Caco-2 (cell line): Measurements from ENCODE around the gene CACNG4. TPM values are rescaled to one million over a fixed set of nuclear protein-coding genes. Genes with fewer than 3 reads are reported as not detected.

Experiments
- BruUV-seq: library from RNA; stranded (reverse); fragments of 400-500 nt; replicated peaks from 2 replicates; lab custom pipeline; 2021; lab: Mats Ljungman, UMichigan
- CTCF ChIA-PET: fragments of 300-600 bp; sonication (Branson Sonifier 250); formaldehyde crosslinking; loops from one replicate; lab custom pipeline; 2022; ENCODE audit warnings: antibody characterized with exemption; lab: Charles Lee
- POLR2A ChIA-PET: fragments of 300-600 bp; sonication (Branson Sonifier 250); formaldehyde crosslinking; loops from one replicate; lab custom pipeline; 2022; ENCODE audit warnings: antibody characterized with exemption; lab: Charles Lee
- DNase-seq, 2 experiments: peaks; one replicate each; pipeline versions ENCODE4 v3.0.0 to v3.0.0-alpha.2; 2020 to 2022
- H3K27me3 ChIP-seq: replicated peaks from 2 replicates; pipeline ENCODE4 v1.6.0; 2011; ENCODE audit warnings: low read length; ENCODE audit not compliant: control insufficient read depth, insufficient read depth
- H3K36me3 ChIP-seq: 2 replicates; pipeline ENCODE4 v1.5.1; 2011; ENCODE audit warnings: low read length; ENCODE audit not compliant: control insufficient read depth, insufficient read depth
- H3K4me1 ChIP-seq: fragments of 250-450 bp; sonication (Bioruptor Pico); 2 replicates; pipeline ENCODE4 v1.5.1; 2020; ENCODE audit warnings: mild to moderate bottlenecking
- H3K4me3 ChIP-seq: 2 replicates; pipeline ENCODE4 v1.5.1; 2011; ENCODE audit warnings: low read depth, mild to moderate bottlenecking, control low read depth, low read length
- H3K9me3 ChIP-seq: fragments of 250-450 bp; sonication (Bioruptor Pico); 2 replicates; pipeline ENCODE4 v1.5.1; 2020; ENCODE audit warnings: mild to moderate bottlenecking, moderate library complexity
- H3K27ac Mint-ChIP-seq: one replicate; pipeline ENCODE4 v1.8.0; 2022; ENCODE audit warnings: mixed read lengths; ENCODE audit not compliant: unreplicated experiment
- H3K27me3 Mint-ChIP-seq: one replicate; pipeline ENCODE4 v1.8.0; 2022; ENCODE audit warnings: mixed read lengths; ENCODE audit not compliant: insufficient read depth, unreplicated experiment
- H3K36me3 Mint-ChIP-seq: one replicate; pipeline ENCODE4 v1.8.0; 2022; ENCODE audit warnings: mild to moderate bottlenecking, mixed read lengths; ENCODE audit not compliant: insufficient read depth, unreplicated experiment
- H3K4me1 Mint-ChIP-seq: one replicate; pipeline ENCODE4 v1.8.0; 2022; ENCODE audit warnings: low read depth, mixed read lengths; ENCODE audit not compliant: unreplicated experiment
- H3K4me3 Mint-ChIP-seq: one replicate; pipeline ENCODE4 v1.8.0; 2022; ENCODE audit warnings: mild to moderate bottlenecking, moderate library complexity, mixed read lengths; ENCODE audit not compliant: unreplicated experiment
- H3K9me3 Mint-ChIP-seq: one replicate; pipeline ENCODE4 v1.8.0; 2022; ENCODE audit warnings: mixed read lengths; ENCODE audit not compliant: unreplicated experiment
- CTCF ChIP-seq, 2 experiments: fragments of 200-600 bp in 1 of 2; IDR thresholded peaks; 1 replicate in 1 of 2; 2 replicates in 1 of 2; pipeline versions ENCODE4 v1.5.1 to v1.8.0; 2011 to 2022; ENCODE audit warnings: antibody characterized with exemption in 1 of 2, control low read depth in 1 of 2, inconsistent platforms in 1 of 2, low read depth in 1 of 2, low read length in 1 of 2, mild to moderate bottlenecking in 1 of 2, moderate library complexity in 1 of 2; ENCODE audit not compliant: insufficient read depth in 1 of 2, severe bottlenecking in 1 of 2, unreplicated experiment in 1 of 2
- intact Hi-C: fragments of 100-400 bp; cut with micrococcal nuclease; formaldehyde crosslinking; loops from one replicate; pipeline ENCODE4 v1.10.0; 2022; ENCODE audit not compliant: unreplicated experiment
- total RNA-seq: library from RNA; stranded (reverse); gene quantifications from 2 replicates; pipeline ENCODE4 v1.2.3, GENCODE V29; 2022

Gene CACNG4
- total RNA-seq, 1 experiment from 2014 or later: 12.8 TPM

GRCh38 chr17:66952031-66952524 is 12.4 kb upstream of the CACNG4 start:
- DNase-seq: peak; percentile 96 to 97
- peaks cover 44% of the 10 kb centered on the region for H3K4me1 ChIP-seq
- Mint-ChIP-seq H3K36me3 (peaks cover 40% of the 10 kb centered on the region), H3K27me3 (no peaks in the 10 kb centered on the region), H3K4me1 (peaks cover 34% of the 10 kb centered on the region), H3K9me3 (peaks cover 17% of the 10 kb centered on the region), H3K4me3 (peak overlapping the region; percentile 72), H3K27ac (peak overlapping the region; percentile 99)
- H3K9me3 ChIP-seq: peaks cover 10% of the 10 kb centered on the region; the same call in 1 of the 2 replicates
- no peak overlapping the region for H3K4me3 ChIP-seq
- POLR2A ChIA-PET: interaction anchor here (0.8 to 1.4 kb wide), 2 partner anchors 21 to 28 kb away, joined by 4 read pairs; no protein-coding TSS in a partner anchor
- no TSS peak for BruUV-seq
- H3K36me3 ChIP-seq: no peaks in the 10 kb centered on the region
- intact Hi-C loops: loop anchor here (1.0 to 2.0 kb wide), 3 partner anchors 12 to 37 kb away; partner anchors contain the start of gene CACNG4
- CTCF ChIA-PET: interaction anchor here (0.7 to 1.2 kb wide), 6 partner anchors 12 to 122 kb away, joined by 3 to 4 read pairs (median 3); partner anchors contain the start of gene CACNG4
- no peaks in the 10 kb centered on the region for H3K27me3 ChIP-seq
- no peak for TF ChIP-seq CTCF (IDR thresholded peaks at IDR 0.05; ENCODE audit: insufficient read depth in 1 of 2, low read depth in 1 of 2, low read length in 1 of 2, severe bottlenecking in 1 of 2, unreplicated experiment in 1 of 2)

DNA sequence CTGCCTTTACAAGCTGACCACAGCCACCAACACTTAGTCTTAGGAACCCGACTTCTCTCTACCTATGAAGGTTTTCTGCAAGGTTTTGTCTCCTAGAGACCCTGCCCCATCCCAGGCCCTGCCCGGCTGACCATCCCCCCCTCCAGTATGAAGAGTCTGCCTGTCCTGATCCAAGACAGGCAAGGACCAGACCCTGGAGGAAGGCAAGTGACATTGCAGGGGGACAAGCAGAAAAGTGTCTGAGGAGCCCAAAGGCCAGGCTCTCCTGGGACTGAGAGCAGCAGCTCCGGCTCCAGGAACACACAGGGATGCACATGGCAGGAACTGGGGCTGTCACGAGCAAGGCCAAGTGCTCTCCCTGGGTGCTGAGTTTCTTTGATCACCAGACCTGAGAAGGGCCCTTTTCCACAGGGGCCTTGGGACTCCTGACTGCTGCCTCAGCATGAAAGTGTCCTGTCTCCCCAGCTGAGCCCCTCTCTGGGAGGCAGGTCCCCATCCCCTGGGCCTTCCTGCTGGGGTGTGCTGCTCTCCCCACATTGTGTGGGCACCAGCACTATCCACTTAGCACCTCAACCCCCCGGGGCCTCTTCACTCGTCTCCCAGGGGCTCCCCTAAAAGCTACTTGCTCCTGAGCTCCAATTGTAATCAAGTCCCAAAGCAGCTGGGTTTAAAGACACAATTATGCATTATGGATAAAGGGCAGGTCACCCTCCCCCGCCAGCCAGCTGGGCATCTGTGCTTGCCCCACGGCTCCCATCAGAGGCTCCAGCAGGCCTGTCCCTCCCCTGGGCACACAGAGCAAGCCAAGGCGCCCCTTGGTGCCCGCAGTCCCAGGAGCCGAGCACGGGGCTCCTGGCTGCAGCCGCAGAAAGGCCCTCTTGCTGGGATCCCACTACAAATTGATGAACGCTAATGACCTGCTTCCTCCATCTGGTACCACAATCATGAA is 11.6 kb upstream of the CACNG4 start:
- Histone ChIP-seq H3K4me1 (peaks cover 53% of the 10 kb centered on the region), H3K9me3 (peaks cover 10% of the 10 kb centered on the region; the same call in 1 of the 2 replicates), H3K27me3 (no peaks in the 10 kb centered on the region), H3K36me3 (no peaks in the 10 kb centered on the region), H3K4me3 (no peak overlapping the region)
- intact Hi-C loops: loop anchor here (1.0 to 2.0 kb wide), 3 partner anchors 11 to 38 kb away; partner anchors contain the start of gene CACNG4
- POLR2A ChIA-PET: interaction anchor here (0.8 to 1.4 kb wide), 2 partner anchors 22 to 29 kb away, joined by 4 read pairs; no protein-coding TSS in a partner anchor
- H3K4me1 Mint-ChIP-seq: peaks cover 34% of the 10 kb centered on the region
- peaks cover 17% of the 10 kb centered on the region for H3K9me3 Mint-ChIP-seq
- peak; percentile 30 to 33 for TF ChIP-seq CTCF (IDR thresholded peaks at IDR 0.05; ENCODE audit: insufficient read depth in 1 of 2, low read depth in 1 of 2, low read length in 1 of 2, severe bottlenecking in 1 of 2, unreplicated experiment in 1 of 2)
- peak overlapping the region; percentile 72 for H3K4me3 Mint-ChIP-seq
- CTCF ChIA-PET: interaction anchor here (0.7 to 1.2 kb wide), 4 partner anchors 18 to 29 kb away, joined by 3 to 4 read pairs (median 3); no protein-coding TSS in a partner anchor
- H3K27me3 Mint-ChIP-seq: no peaks in the 10 kb centered on the region
- TSS peak; percentile 71 for BruUV-seq
- H3K27ac Mint-ChIP-seq: peak overlapping the region; percentile 99
- H3K36me3 Mint-ChIP-seq: peaks cover 38% of the 10 kb centered on the region
- DNase-seq: peak; percentile 70 to 79

DNA sequence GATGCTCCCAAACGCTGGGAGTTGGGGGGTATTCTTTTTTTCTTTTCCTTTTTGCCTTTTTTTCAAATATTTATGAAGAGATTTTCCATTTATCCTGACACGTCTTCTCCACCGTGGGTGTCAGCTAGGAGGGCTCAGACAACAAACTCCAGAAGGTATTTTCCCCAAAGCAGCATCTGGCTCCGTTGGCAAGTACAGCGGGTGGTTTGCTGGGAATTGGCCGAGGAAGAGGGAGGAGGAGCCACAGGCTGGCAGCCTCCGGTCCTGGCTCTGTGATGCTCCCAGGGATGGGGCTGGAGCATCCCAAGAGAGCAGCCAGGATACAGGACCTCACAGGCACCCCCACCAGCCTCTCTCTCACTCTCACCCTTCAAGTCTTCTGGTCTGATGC is 10.9 kb upstream of the CACNG4 start:
- Histone ChIP-seq H3K4me3 (no peak overlapping the region), H3K36me3 (no peaks in the 10 kb centered on the region), H3K4me1 (peaks cover 60% of the 10 kb centered on the region), H3K9me3 (peaks cover 10% of the 10 kb centered on the region; the same call in 1 of the 2 replicates), H3K27me3 (no peaks in the 10 kb centered on the region)
- Mint-ChIP-seq H3K36me3 (peaks cover 32% of the 10 kb centered on the region), H3K4me1 (peaks cover 34% of the 10 kb centered on the region), H3K27me3 (no peaks in the 10 kb centered on the region), H3K4me3 (no peak overlapping the region), H3K9me3 (peaks cover 17% of the 10 kb centered on the region), H3K27ac (peak overlapping the region; percentile 99)
- DNase-seq: no peak
- ChIA-PET POLR2A (no interaction called here), CTCF (interaction anchor here (0.7 kb wide), 1 partner anchor 22 kb away, joined by 3 read pairs; no protein-coding TSS in a partner anchor)
- no peak for TF ChIP-seq CTCF (IDR thresholded peaks at IDR 0.05; ENCODE audit: insufficient read depth in 1 of 2, low read depth in 1 of 2, low read length in 1 of 2, severe bottlenecking in 1 of 2, unreplicated experiment in 1 of 2)
- intact Hi-C loops: loop anchor here (2.0 kb wide), 1 partner anchor 39 kb away; no protein-coding TSS in a partner anchor
- BruUV-seq: no TSS peak
